K562 (cell line): ENCODE measurements around the gene CDCA7L. TPM values are rescaled to one million over a fixed set of nuclear protein-coding genes. Genes with fewer than 3 reads are reported as not detected.

ENCODE experiments used
- ARHGAP35 ChIP-seq: fragments of 450-650 bp; IDR thresholded peaks from 2 replicates; pipeline ENCODE4 v1.6.1; 2018; ENCODE audit not compliant: partially characterized antibody
- ATF7 ChIP-seq: fragments of 450-650 bp; IDR thresholded peaks from 2 replicates; pipeline ENCODE4 v1.7.1; 2014; ENCODE audit warnings: mild to moderate bottlenecking, moderate library complexity
- BRD9 ChIP-seq: fragments of 450-650 bp; IDR thresholded peaks from 2 replicates; pipeline ENCODE4 v1.6.1; 2018; ENCODE audit warnings: low read depth; ENCODE audit not compliant: partially characterized antibody
- CXXC5 ChIP-seq: fragments of 250-450 bp; sonication (Bioruptor Pico); IDR thresholded peaks from 2 replicates; pipeline ENCODE4 v1.8.0; 2022; ENCODE audit warnings: inconsistent platforms, mild to moderate bottlenecking, moderate library complexity
- JUND ChIP-seq, 2 experiments: IDR thresholded peaks; 2 replicates in 1 of 2; 3 replicates in 1 of 2; pipeline ENCODE4 v1.6.1; 2011; ENCODE audit warnings: borderline replicate concordance in 2 of 2, low read depth in 2 of 2, low read length in 2 of 2, improper control_type of control experiment in 1 of 2, missing biosample characterization in 1 of 2, missing genetic modification characterization in 1 of 2, missing genetic modification reagents in 1 of 2
- KDM2B ChIP-seq: fragments of 250-450 bp; sonication (Bioruptor Pico); IDR thresholded peaks from 2 replicates; pipeline ENCODE4 v1.8.0; 2021; ENCODE audit warnings: mild to moderate bottlenecking, moderate library complexity
- KDM4B ChIP-seq, 2 experiments: fragments of 450-650 bp in 1 of 2; sonication (generic) in 1 of 2; IDR thresholded peaks; 2 replicates each; pipeline ENCODE4 v1.6.1; 2016 to 2017; ENCODE audit warnings: borderline replicate concordance in 2 of 2, antibody characterized with exemption in 1 of 2, low read depth in 1 of 2, mild to moderate bottlenecking in 1 of 2
- KLF6 ChIP-seq: fragments of 250-450 bp; sonication (Bioruptor Pico); IDR thresholded peaks from 2 replicates; pipeline ENCODE4 v1.4.0; 2020; ENCODE audit warnings: mild to moderate bottlenecking, moderate library complexity, borderline replicate concordance
- MAZ ChIP-seq, 2 experiments: fragments of 450-650 bp in 1 of 2; sonication (generic) in 1 of 2; formaldehyde crosslinking; IDR thresholded peaks in 1 of 2; conservative IDR thresholded peaks in 1 of 2; 2 replicates each; pipeline versions ENCODE4 v1.4.0 to v1.5.0; 2020; ENCODE audit warnings: mild to moderate bottlenecking in 1 of 2, missing genetic modification reagents in 1 of 2
- MCM5 ChIP-seq: fragments of 450-650 bp; IDR thresholded peaks from 2 replicates; pipeline ENCODE4 v1.6.1; 2016; ENCODE audit warnings: low read depth
- MEF2D ChIP-seq: conservative IDR thresholded peaks from 2 replicates; pipeline ENCODE4 v1.6.1; 2016; ENCODE audit warnings: low read depth, missing genetic modification characterization, missing compliant biosample characterization
- NUFIP1 ChIP-seq: fragments of 450-650 bp; IDR thresholded peaks from 2 replicates; pipeline ENCODE4 v1.6.1; 2018; ENCODE audit not compliant: partially characterized antibody
- RB1 ChIP-seq: fragments of 450-650 bp; IDR thresholded peaks from 2 replicates; pipeline ENCODE4 v1.6.1; 2017; ENCODE audit warnings: low read depth, mild to moderate bottlenecking
- RFX1 ChIP-seq: fragments of 450-650 bp; IDR thresholded peaks from 2 replicates; pipeline ENCODE4 v1.6.1; 2016; ENCODE audit warnings: mild to moderate bottlenecking, moderate library complexity
- TCF7L2 ChIP-seq: fragments of 150-350 bp; IDR thresholded peaks from 2 replicates; pipeline ENCODE4 v1.6.1; 2016; ENCODE audit warnings: low read depth, mild to moderate bottlenecking, low read length, moderate library complexity
- TRIM24 ChIP-seq, 2 experiments: fragments of 450-650 bp; IDR thresholded peaks; 2 replicates each; pipeline ENCODE4 v1.6.1; 2016
- ZFX ChIP-seq: sonication (generic); formaldehyde crosslinking; IDR thresholded peaks from 2 replicates; pipeline ENCODE4 v1.8.0; 2022; ENCODE audit warnings: mild to moderate bottlenecking, missing genetic modification reagents, moderate library complexity
- ZNF79 ChIP-seq: fragments of 250-450 bp; sonication (Bioruptor Pico); IDR thresholded peaks from 2 replicates; pipeline ENCODE4 v1.4.0; 2020; ENCODE audit warnings: low read depth, mild to moderate bottlenecking, moderate library complexity
- polyA plus RNA-seq, 8 experiments: library from polyadenylated mRNA; depleted of rRNA in 4 of 8; stranded (reverse) in 5 of 8; unstranded in 3 of 8; fragments of >200 nt; fragmentation: Nextera tagmentation in 2 of 8; fragmentation: Illumina TruSeq in 1 of 8; extraction: Ambion mirVana in 2 of 8; extraction: Trizol in 1 of 8; gene quantifications; 2 replicates each; pipeline versions ENCODE4 v1.2.1 to v1.2.3, GENCODE V29; 2011 to 2014; ENCODE audit warnings: inconsistent platforms in 1 of 8, missing spikeins in 1 of 8
- total RNA-seq, 7 experiments: library from RNA; depleted of rRNA in 6 of 7; stranded (reverse); fragments of >200 nt in 6 of 7; fragmentation: Illumina TruSeq in 2 of 7; extraction: Trizol in 2 of 7; gene quantifications; 2 replicates each; pipeline versions ENCODE4 v1.2.1 to v1.2.3, GENCODE V29; 2011 to 2021; ENCODE audit warnings: low replicate concordance in 1 of 7
- TF ChIP-seq, protein P1 (sequence below): fragments of 450-650 bp; IDR thresholded peaks from 2 replicates; pipeline ENCODE4 v1.6.1; 2016; ENCODE audit warnings: missing biosample characterization, missing genetic modification characterization
- TF ChIP-seq, protein P2 (sequence below), 2 experiments: IDR thresholded peaks; 2 replicates each; pipeline ENCODE4 v1.6.1; 2011; ENCODE audit warnings: borderline replicate concordance in 1 of 2, control low read depth in 1 of 2, low read depth in 1 of 2, low read length in 1 of 2, mild to moderate bottlenecking in 1 of 2, mixed read lengths in 1 of 2, moderate library complexity in 1 of 2; ENCODE audit not compliant: insufficient read depth in 1 of 2, insufficient read length in 1 of 2, poor library complexity in 1 of 2, severe bottlenecking in 1 of 2; ENCODE audit errors: extremely low read depth in 1 of 2
- TF ChIP-seq, protein P3 (sequence below), 2 experiments: fragments of 450-650 bp in 1 of 2; IDR thresholded peaks; 2 replicates each; pipeline ENCODE4 v1.6.1; 2011 to 2017; ENCODE audit warnings: low read depth in 2 of 2, antibody characterized with exemption in 1 of 2, borderline replicate concordance in 1 of 2, low read length in 1 of 2, mild to moderate bottlenecking in 1 of 2, mixed read lengths in 1 of 2; ENCODE audit not compliant: control insufficient read depth in 1 of 2

Gene CDCA7L
- total and polyA plus RNA-seq, 9 of the 15 experiments (the other 6 are each of a cell fraction or from before 2014, with no cell fraction given): 1.9 to 32.4 (median 3.1) TPM

DNA sequence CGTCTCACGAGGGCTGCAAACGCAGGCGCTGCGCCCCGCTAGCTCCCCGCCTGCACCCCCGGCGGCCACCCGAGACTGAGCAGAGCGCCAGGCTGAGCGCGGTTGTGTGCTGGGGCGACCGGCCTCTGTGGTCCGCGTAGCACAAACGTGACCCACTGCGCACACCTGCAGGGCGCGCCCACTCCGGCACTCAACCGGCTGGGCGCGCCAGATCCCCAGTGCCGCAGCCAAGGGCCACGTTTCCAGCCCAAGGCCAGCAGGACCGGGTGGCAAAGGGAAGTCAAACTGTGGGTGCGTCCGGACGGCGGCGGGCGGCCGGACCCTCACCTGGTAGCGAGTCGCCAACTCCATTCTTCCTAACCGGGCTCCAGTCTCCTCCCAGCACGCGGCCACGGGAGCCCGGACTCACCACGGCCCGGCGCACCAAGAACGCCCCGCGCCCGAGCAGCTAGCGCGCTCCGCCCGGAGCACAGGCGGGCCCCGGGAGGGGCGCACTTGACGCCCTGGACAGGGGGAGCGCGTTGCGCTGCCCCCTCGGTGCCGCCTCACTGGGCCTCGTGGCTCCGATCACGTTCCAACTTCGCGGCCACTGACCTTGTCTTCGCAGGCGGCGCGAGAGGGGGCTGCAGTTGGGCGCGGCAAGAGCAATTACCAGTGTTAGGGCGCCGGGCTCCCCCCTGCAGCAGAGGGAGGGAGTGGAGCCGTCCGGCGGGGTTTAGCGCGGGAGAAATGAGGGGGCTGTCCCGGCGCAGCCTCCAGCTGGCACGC lies at the start of gene CDCA7L (continued):
- TF ChIP-seq NUFIP1 (peak; percentile 37), MCM5 (no peak), RFX1 (no peak), ATF7 (peak; percentile 98), KDM4B (IDR thresholded peaks at IDR 0.05; ENCODE audit: borderline replicate concordance in 2 of 2, low read depth in 1 of 2) (no peak), JUND (IDR thresholded peaks at IDR 0.05; ENCODE audit: borderline replicate concordance, low read depth, low read length) (peak; percentile 35; the same call in 1 of the 2 replicates), JUND (tag; IDR thresholded peaks at IDR 0.05; ENCODE audit: borderline replicate concordance, low read depth, low read length) (no peak), ZNF79 (CRISPR knock-in tag) (no peak), MEF2D (tag) (no peak), ZFX (CRISPR knock-in tag) (peak; percentile 35; the same call in 1 of the 2 replicates), ARHGAP35 (no peak), RB1 (peak; percentile 78), MAZ (CRISPR knock-in tag; conservative IDR thresholded peaks at IDR 0.05 in 1 of 2, IDR thresholded peaks at IDR 0.05 in 1 of 2) (no peak), KDM2B (CRISPR knock-in tag) (no peak), KLF6 (CRISPR knock-in tag) (no peak), CXXC5 (CRISPR knock-in tag) (peak; percentile 51; the same call in 1 of the 2 replicates), BRD9 (no peak), TRIM24 (IDR thresholded peaks at IDR 0.05) (no peak), TCF7L2 (peak; percentile 61; the same call in 1 of the 2 replicates)
- TF ChIP-seq, protein P1, sequence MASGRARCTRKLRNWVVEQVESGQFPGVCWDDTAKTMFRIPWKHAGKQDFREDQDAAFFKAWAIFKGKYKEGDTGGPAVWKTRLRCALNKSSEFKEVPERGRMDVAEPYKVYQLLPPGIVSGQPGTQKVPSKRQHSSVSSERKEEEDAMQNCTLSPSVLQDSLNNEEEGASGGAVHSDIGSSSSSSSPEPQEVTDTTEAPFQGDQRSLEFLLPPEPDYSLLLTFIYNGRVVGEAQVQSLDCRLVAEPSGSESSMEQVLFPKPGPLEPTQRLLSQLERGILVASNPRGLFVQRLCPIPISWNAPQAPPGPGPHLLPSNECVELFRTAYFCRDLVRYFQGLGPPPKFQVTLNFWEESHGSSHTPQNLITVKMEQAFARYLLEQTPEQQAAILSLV (tag): no peak
- TF ChIP-seq, protein P2, sequence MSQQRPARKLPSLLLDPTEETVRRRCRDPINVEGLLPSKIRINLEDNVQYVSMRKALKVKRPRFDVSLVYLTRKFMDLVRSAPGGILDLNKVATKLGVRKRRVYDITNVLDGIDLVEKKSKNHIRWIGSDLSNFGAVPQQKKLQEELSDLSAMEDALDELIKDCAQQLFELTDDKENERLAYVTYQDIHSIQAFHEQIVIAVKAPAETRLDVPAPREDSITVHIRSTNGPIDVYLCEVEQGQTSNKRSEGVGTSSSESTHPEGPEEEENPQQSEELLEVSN (IDR thresholded peaks at IDR 0.05; ENCODE audit: borderline replicate concordance in 1 of 2, extremely low read depth in 1 of 2, insufficient read depth in 1 of 2, insufficient read length in 1 of 2, low read depth in 1 of 2, low read length in 1 of 2, poor library complexity in 1 of 2, severe bottlenecking in 1 of 2): peak in 1 of 2 experiments; percentile 83
- TF ChIP-seq, protein P3, sequence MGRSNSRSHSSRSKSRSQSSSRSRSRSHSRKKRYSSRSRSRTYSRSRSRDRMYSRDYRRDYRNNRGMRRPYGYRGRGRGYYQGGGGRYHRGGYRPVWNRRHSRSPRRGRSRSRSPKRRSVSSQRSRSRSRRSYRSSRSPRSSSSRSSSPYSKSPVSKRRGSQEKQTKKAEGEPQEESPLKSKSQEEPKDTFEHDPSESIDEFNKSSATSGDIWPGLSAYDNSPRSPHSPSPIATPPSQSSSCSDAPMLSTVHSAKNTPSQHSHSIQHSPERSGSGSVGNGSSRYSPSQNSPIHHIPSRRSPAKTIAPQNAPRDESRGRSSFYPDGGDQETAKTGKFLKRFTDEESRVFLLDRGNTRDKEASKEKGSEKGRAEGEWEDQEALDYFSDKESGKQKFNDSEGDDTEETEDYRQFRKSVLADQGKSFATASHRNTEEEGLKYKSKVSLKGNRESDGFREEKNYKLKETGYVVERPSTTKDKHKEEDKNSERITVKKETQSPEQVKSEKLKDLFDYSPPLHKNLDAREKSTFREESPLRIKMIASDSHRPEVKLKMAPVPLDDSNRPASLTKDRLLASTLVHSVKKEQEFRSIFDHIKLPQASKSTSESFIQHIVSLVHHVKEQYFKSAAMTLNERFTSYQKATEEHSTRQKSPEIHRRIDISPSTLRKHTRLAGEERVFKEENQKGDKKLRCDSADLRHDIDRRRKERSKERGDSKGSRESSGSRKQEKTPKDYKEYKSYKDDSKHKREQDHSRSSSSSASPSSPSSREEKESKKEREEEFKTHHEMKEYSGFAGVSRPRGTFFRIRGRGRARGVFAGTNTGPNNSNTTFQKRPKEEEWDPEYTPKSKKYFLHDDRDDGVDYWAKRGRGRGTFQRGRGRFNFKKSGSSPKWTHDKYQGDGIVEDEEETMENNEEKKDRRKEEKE (IDR thresholded peaks at IDR 0.05; ENCODE audit: borderline replicate concordance in 1 of 2, control insufficient read depth in 1 of 2, low read depth in 2 of 2, low read length in 1 of 2): peak in 1 of 2 experiments; percentile 94; a peak in 2 of 4 replicates
